ENCODE measurements around the gene PBOV1.

PBOV1 gene

DNA sequence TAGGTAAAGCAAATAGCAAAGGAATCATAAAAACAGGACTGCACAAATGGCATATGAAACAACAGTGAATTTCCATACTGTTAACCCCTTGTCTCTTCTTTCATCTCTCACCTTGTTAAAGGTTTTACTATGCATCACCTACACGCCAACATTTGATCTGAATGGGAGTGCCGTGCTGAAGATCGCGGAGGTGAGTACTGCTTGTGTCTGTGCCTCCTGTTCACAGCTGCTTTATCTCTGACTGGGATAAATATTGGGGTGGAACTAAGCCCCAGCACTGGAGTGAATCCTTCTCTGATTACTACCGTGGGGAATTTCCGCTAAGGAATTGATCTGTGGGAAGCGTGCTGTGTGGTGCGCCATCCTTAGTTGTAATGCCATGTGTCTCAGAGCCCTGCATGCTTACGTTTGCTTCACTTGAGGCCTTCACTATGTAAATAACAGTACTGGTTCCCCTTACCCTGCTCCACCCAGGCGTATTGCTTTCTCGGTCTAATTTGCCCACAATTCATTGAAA is 11.4 kb upstream of the PBOV1 start:
- Histone ChIP-seq H3K4me1 (ENCODE audit: insufficient read depth, poor library complexity, severe bottlenecking) (peaks cover 16% of the 10 kb centered on the region), H3K27ac (ENCODE audit: poor library complexity, severe bottlenecking) (no peak overlapping the region), H3K27me3 (ENCODE audit: insufficient read depth, poor library complexity, severe bottlenecking) (no peaks in the 10 kb centered on the region), H3K9me3 (ENCODE audit: severe bottlenecking) (peaks cover 2% of the 10 kb centered on the region), H3K36me3 (ENCODE audit: low read depth) (no peaks in the 10 kb centered on the region), H3K4me3 (ENCODE audit: severe bottlenecking) (no peak overlapping the region)
- DNase-seq (ENCODE audit: low spot score) (no peak), ATAC-seq (ENCODE audit: low read depth) (no peak)
- TF ChIP-seq, protein P1, sequence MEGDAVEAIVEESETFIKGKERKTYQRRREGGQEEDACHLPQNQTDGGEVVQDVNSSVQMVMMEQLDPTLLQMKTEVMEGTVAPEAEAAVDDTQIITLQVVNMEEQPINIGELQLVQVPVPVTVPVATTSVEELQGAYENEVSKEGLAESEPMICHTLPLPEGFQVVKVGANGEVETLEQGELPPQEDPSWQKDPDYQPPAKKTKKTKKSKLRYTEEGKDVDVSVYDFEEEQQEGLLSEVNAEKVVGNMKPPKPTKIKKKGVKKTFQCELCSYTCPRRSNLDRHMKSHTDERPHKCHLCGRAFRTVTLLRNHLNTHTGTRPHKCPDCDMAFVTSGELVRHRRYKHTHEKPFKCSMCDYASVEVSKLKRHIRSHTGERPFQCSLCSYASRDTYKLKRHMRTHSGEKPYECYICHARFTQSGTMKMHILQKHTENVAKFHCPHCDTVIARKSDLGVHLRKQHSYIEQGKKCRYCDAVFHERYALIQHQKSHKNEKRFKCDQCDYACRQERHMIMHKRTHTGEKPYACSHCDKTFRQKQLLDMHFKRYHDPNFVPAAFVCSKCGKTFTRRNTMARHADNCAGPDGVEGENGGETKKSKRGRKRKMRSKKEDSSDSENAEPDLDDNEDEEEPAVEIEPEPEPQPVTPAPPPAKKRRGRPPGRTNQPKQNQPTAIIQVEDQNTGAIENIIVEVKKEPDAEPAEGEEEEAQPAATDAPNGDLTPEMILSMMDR (IDR thresholded peaks at IDR 0.05; ENCODE audit: poor library complexity, severe bottlenecking): no peak

DNA sequence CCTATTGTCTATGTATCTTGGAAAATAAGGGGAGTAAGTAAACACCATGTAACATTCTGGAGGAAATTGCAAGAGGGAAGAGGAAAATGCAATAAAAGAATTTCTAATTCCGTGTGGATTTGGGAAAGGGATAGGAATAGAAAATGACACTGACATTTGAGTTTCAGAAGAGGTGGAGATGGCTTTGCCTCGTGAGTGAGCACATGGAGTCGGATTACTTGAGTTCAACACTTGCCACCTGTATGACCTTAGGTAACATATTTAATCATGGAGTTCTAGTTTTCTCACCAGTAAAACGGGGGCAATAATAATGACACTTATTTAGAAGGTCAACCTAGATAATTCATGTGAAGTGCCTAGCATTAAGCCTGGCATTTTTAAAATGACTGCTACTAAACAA is 10.8 kb upstream of the PBOV1 start:
- DNase-seq (ENCODE audit: low spot score): no peak
- no peak for ATAC-seq (ENCODE audit: low read depth)
- H3K9me3 ChIP-seq (ENCODE audit: severe bottlenecking): no peaks in the 10 kb centered on the region
- TF ChIP-seq, protein P1 (IDR thresholded peaks at IDR 0.05; ENCODE audit: poor library complexity, severe bottlenecking): no peak
- H3K4me3 ChIP-seq (ENCODE audit: severe bottlenecking): no peak overlapping the region
- no peaks in the 10 kb centered on the region for H3K36me3 ChIP-seq (ENCODE audit: low read depth)
- H3K4me1 ChIP-seq (ENCODE audit: insufficient read depth, poor library complexity, severe bottlenecking): peaks cover 16% of the 10 kb centered on the region
- no peaks in the 10 kb centered on the region for H3K27me3 ChIP-seq (ENCODE audit: insufficient read depth, poor library complexity, severe bottlenecking)
- no peak overlapping the region for H3K27ac ChIP-seq (ENCODE audit: poor library complexity, severe bottlenecking)

DNA sequence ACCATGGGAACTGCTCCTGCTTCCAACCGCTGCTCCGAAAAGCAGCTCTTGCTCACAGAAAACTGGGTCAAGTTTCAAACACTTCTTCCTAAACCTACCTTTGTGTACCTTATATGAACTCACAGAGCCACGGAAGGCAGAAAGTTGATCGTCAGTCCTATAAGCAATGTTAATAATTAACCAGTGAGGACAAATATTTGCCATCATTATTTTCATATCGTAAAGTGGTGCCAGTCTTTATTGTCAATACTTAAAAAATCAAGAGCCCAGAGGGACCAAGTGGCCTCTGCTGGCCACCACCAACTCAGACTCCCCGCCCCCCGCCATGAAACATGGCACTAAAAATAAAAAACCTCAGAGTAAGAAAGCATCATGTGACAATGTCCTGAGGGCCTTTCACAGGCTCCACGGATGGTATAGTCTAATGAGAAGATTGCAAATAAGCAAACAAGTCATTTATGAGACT is 9.1 kb upstream of the PBOV1 start:
- H3K27ac ChIP-seq (ENCODE audit: poor library complexity, severe bottlenecking): no peak overlapping the region
- DNase-seq (ENCODE audit: low spot score) (no peak), ATAC-seq (ENCODE audit: low read depth) (no peak)
- no peaks in the 10 kb centered on the region for H3K36me3 ChIP-seq (ENCODE audit: low read depth)
- peaks cover 16% of the 10 kb centered on the region for H3K4me1 ChIP-seq (ENCODE audit: insufficient read depth, poor library complexity, severe bottlenecking)
- no peaks in the 10 kb centered on the region for H3K27me3 ChIP-seq (ENCODE audit: insufficient read depth, poor library complexity, severe bottlenecking)
- no peak overlapping the region for H3K4me3 ChIP-seq (ENCODE audit: severe bottlenecking)
- TF ChIP-seq, protein P1 (IDR thresholded peaks at IDR 0.05; ENCODE audit: poor library complexity, severe bottlenecking): no peak
- H3K9me3 ChIP-seq (ENCODE audit: severe bottlenecking): no peaks in the 10 kb centered on the region

DNA sequence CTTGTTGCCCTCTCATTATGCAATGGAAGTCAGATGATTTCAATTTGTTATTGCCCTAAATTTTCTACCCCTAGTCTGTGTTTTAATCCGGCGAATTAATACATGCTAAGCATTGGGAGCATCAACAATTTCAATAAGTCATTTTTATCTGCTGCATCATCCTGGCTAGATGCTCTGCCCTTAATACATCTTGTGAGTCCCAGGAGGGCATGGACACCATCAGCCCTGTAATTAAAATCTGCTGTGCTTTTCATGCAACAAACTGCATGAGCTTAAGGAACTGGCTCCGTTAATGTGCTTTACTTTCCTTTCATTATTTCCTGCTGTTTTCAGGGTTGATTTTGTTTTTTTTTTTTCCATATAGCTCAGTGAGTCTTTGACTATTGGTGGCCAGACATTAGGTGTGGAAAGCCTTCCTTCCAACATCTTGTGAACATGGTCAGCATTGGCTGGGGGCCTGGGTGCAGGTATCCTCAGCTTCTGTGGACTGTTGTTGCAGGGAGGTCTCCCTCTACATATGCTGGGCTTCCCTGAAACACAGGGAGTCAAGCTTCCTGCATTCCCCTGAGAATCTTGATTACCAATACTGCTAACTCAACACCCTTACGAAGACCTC is 8.5 kb upstream of the PBOV1 start:
- TF ChIP-seq, protein P1 (IDR thresholded peaks at IDR 0.05; ENCODE audit: poor library complexity, severe bottlenecking): no peak
- Histone ChIP-seq H3K4me1 (ENCODE audit: insufficient read depth, poor library complexity, severe bottlenecking) (peaks cover 11% of the 10 kb centered on the region), H3K9me3 (ENCODE audit: severe bottlenecking) (no peaks in the 10 kb centered on the region), H3K36me3 (ENCODE audit: low read depth) (no peaks in the 10 kb centered on the region), H3K4me3 (ENCODE audit: severe bottlenecking) (no peak overlapping the region), H3K27ac (ENCODE audit: poor library complexity, severe bottlenecking) (no peak overlapping the region), H3K27me3 (ENCODE audit: insufficient read depth, poor library complexity, severe bottlenecking) (no peaks in the 10 kb centered on the region)
- ATAC-seq (ENCODE audit: low read depth) (no peak), DNase-seq (ENCODE audit: low spot score) (no peak)

DNA sequence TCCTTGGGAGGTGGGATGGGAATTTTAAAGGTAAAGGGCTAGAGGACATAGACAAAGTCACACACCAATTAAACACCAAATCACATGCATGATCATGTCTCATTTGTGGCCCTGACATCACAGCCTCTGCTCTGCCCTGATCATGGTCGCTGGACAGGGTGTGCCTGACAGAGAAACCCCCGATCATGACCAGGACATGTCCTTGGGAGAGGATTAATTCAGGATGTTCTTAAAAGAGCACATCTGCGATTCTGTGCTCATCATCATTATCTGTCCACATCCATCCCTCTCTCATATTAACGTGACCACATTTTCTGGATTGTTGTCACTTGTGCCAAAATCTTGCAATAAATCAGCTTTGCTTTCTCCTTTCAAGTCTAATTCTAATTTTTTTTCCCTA is 7.7 kb upstream of the PBOV1 start:
- TF ChIP-seq, protein P1 (IDR thresholded peaks at IDR 0.05; ENCODE audit: poor library complexity, severe bottlenecking): no peak
- Histone ChIP-seq H3K27ac (ENCODE audit: poor library complexity, severe bottlenecking) (no peak overlapping the region), H3K9me3 (ENCODE audit: severe bottlenecking) (no peaks in the 10 kb centered on the region), H3K4me3 (ENCODE audit: severe bottlenecking) (no peak overlapping the region), H3K27me3 (ENCODE audit: insufficient read depth, poor library complexity, severe bottlenecking) (no peaks in the 10 kb centered on the region), H3K4me1 (ENCODE audit: insufficient read depth, poor library complexity, severe bottlenecking) (peaks cover 3% of the 10 kb centered on the region), H3K36me3 (ENCODE audit: low read depth) (no peaks in the 10 kb centered on the region)
- DNase-seq (ENCODE audit: low spot score) (no peak), ATAC-seq (ENCODE audit: low read depth) (no peak)

Measured in RWPE2 (cell line).